ENCODE measurements around the gene ZNF462.
A peak's percentile ranks its signal among the peaks of the same experiment; 100 is the strongest.

The ZNF462 gene

GRCh38 chr9:106916466-106917235 is 53.7 kb downstream of the ZNF462 start:
- CTCF ChIA-PET = no interaction called here
- no peaks in the 10 kb centered on the region for H3K27me3 ChIP-seq (replicated peaks in 2 of 5; ENCODE audit: control insufficient read depth in 4 of 5, insufficient read depth in 5 of 5, low read length in 4 of 5)
- 75% methylated on average over 3 of the region's 8 CpGs for WGBS (ENCODE audit: insufficient coverage)
- no peak overlapping the region for H3K4me3 ChIP-seq (ENCODE audit: control insufficient read depth in 1 of 7, extremely low read depth in 1 of 7, insufficient read depth in 4 of 7, low read depth in 2 of 7, low read length in 6 of 7)
- H3K4me1 ChIP-seq (ENCODE audit: control extremely low read depth in 1 of 4, control insufficient read depth in 4 of 4, insufficient read depth in 4 of 4, low read length in 3 of 4) = peaks cover 0 to 11% (median 4%) of the 10 kb centered on the region in 4 experiments
- H3K36me3 ChIP-seq (ENCODE audit: control insufficient read depth in 4 of 4, insufficient read depth in 4 of 4, low read length in 3 of 4) = peaks cover 0 to 4% (median 0%) of the 10 kb centered on the region in 4 experiments
- POLR2A ChIA-PET = no interaction called here
- H3K27ac ChIP-seq (ENCODE audit: insufficient read depth in 1 of 2, low read depth in 1 of 2, low read length in 2 of 2, poor library complexity in 1 of 2, severe bottlenecking in 2 of 2) = no peak overlapping the region
- peaks cover 0 to 3% (median 0%) of the 10 kb centered on the region in 5 experiments for H3K9me3 ChIP-seq (ENCODE audit: control extremely low read depth in 1 of 5, control insufficient read depth in 4 of 5, insufficient read depth in 2 of 5, low read depth in 1 of 5, low read length in 4 of 5)
- peak in 2 of 3 donors; percentile 44 to 61 for DNase-seq

- Histone ChIP-seq H3K27me3 (replicated peaks in 2 of 5; ENCODE audit: control insufficient read depth in 4 of 5, insufficient read depth in 5 of 5, low read length in 4 of 5) (no peaks in the 10 kb centered on the region), H3K4me1 (ENCODE audit: control extremely low read depth in 1 of 4, control insufficient read depth in 4 of 4, insufficient read depth in 4 of 4, low read length in 3 of 4) (peaks cover 0 to 11% (median 4%) of the 10 kb centered on the region in 4 experiments)
- WGBS (ENCODE audit: insufficient coverage) = 100% methylated on average over 1 of the region's 5 CpGs
These were observed 56.0 kb downstream of the ZNF462 start for GRCh38 chr9:106918825-106919509.

DNA sequence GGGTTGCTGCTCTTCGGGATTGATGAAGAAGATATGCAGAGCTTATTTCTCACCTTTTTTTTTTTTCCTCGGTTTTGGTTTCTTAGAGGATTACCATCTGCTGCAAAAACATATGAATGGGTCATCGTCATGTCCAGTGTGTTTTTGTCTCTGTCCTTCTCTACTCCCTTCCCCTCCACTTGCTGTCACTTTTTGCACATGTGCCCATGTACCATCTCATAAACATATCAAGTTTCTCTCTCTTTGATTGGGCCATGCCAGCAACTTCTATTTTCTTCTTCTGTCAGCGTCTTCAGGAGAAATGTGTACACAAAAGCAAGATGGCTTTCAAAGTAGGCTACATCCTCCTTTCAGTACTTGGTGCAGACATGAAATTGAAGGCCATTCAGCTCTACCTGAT is 57.1 kb downstream of the ZNF462 start:
- peaks cover 2 to 20% (median 9%) of the 10 kb centered on the region in 4 experiments for H3K36me3 ChIP-seq (ENCODE audit: control insufficient read depth in 4 of 4, insufficient read depth in 4 of 4, low read length in 3 of 4)
- ChIA-PET POLR2A (interaction anchor here (0.6 kb wide), 1 partner anchor 190 kb away, joined by 3 read pairs; no protein-coding TSS in a partner anchor), CTCF (interaction anchor here (0.7 kb wide), 1 partner anchor 499 kb away, joined by 4 read pairs; no protein-coding TSS in a partner anchor)
- peaks cover 0 to 11% (median 4%) of the 10 kb centered on the region in 4 experiments for H3K4me1 ChIP-seq (ENCODE audit: control extremely low read depth in 1 of 4, control insufficient read depth in 4 of 4, insufficient read depth in 4 of 4, low read length in 3 of 4)
- H3K4me3 ChIP-seq (ENCODE audit: control insufficient read depth in 1 of 7, extremely low read depth in 1 of 7, insufficient read depth in 4 of 7, low read depth in 2 of 7, low read length in 6 of 7) = no peak overlapping the region
- peaks cover 0 to 4% (median 2%) of the 10 kb centered on the region in 5 experiments for H3K9me3 ChIP-seq (ENCODE audit: control extremely low read depth in 1 of 5, control insufficient read depth in 4 of 5, insufficient read depth in 2 of 5, low read depth in 1 of 5, low read length in 4 of 5)
- H3K27ac ChIP-seq (ENCODE audit: insufficient read depth in 1 of 2, low read depth in 1 of 2, low read length in 2 of 2, poor library complexity in 1 of 2, severe bottlenecking in 2 of 2) = no peak overlapping the region
- WGBS (ENCODE audit: insufficient coverage) = 100% methylated on average over 3 of the region's 4 CpGs
- no peaks in the 10 kb centered on the region for H3K27me3 ChIP-seq (replicated peaks in 2 of 5; ENCODE audit: control insufficient read depth in 4 of 5, insufficient read depth in 5 of 5, low read length in 4 of 5)
- DNase-seq = no peak

More at GRCh38 chr9:106918825-106919509, 56.0 kb downstream of the ZNF462 start:
- POLR2A ChIA-PET = no interaction called here
- Histone ChIP-seq H3K36me3 (ENCODE audit: control insufficient read depth in 4 of 4, insufficient read depth in 4 of 4, low read length in 3 of 4) (peaks cover 0 to 8% (median under 1%) of the 10 kb centered on the region in 4 experiments), H3K9me3 (ENCODE audit: control extremely low read depth in 1 of 5, control insufficient read depth in 4 of 5, insufficient read depth in 2 of 5, low read depth in 1 of 5, low read length in 4 of 5) (peaks cover 0 to 2% (median 0%) of the 10 kb centered on the region in 5 experiments), H3K27ac (ENCODE audit: insufficient read depth in 1 of 2, low read depth in 1 of 2, low read length in 2 of 2, poor library complexity in 1 of 2, severe bottlenecking in 2 of 2) (no peak overlapping the region), H3K4me3 (ENCODE audit: control insufficient read depth in 1 of 7, extremely low read depth in 1 of 7, insufficient read depth in 4 of 7, low read depth in 2 of 7, low read length in 6 of 7) (no peak overlapping the region)
- no peak for DNase-seq
- CTCF ChIA-PET = no interaction called here

DNA sequence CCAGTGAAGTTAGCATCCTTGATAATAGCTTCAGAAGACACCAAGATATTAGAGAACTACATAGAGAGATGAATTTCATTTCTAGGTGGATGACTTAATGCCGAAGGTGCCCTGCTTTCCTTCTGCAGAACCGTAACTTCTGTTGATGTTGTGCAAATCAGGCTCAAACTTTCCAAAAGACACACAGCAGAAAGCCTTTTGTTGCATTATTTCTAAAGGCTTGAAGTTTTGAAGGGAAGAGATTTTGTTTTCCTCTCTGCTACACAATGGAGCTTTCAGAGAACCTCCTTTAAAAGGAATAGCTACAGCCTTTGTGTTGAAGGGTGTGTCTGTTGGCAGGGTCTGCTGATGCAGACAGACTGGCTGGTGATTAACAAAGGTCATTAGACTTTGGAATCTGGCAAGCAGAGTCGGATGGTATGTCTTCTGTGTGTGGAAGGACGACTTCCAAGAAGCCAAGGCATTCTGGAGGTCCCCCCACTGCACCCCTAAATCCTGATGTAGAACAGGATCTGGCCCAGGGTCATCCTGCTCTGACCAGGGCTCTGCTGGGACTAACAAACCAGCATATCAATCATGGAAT is 57.8 kb downstream of the ZNF462 start:
- peaks cover 4 to 27% (median 10%) of the 10 kb centered on the region in 4 experiments for H3K36me3 ChIP-seq (ENCODE audit: control insufficient read depth in 4 of 4, insufficient read depth in 4 of 4, low read length in 3 of 4)
- H3K4me3 ChIP-seq (ENCODE audit: control insufficient read depth in 1 of 7, extremely low read depth in 1 of 7, insufficient read depth in 4 of 7, low read depth in 2 of 7, low read length in 6 of 7) = no peak overlapping the region
- CTCF ChIA-PET = no interaction called here
- H3K4me1 ChIP-seq (ENCODE audit: control extremely low read depth in 1 of 4, control insufficient read depth in 4 of 4, insufficient read depth in 4 of 4, low read length in 3 of 4) = peaks cover 0 to 9% (median 4%) of the 10 kb centered on the region in 4 experiments
- H3K9me3 ChIP-seq (ENCODE audit: control extremely low read depth in 1 of 5, control insufficient read depth in 4 of 5, insufficient read depth in 2 of 5, low read depth in 1 of 5, low read length in 4 of 5) = peaks cover under 1 to 5% (median 2%) of the 10 kb centered on the region in 5 experiments
- no peaks in the 10 kb centered on the region for H3K27me3 ChIP-seq (replicated peaks in 2 of 5; ENCODE audit: control insufficient read depth in 4 of 5, insufficient read depth in 5 of 5, low read length in 4 of 5)
- WGBS (ENCODE audit: insufficient coverage) = 86% methylated on average over 2 of the region's 4 CpGs
- no peak overlapping the region for H3K27ac ChIP-seq (ENCODE audit: insufficient read depth in 1 of 2, low read depth in 1 of 2, low read length in 2 of 2, poor library complexity in 1 of 2, severe bottlenecking in 2 of 2)
- DNase-seq = no peak
- POLR2A ChIA-PET = no interaction called here

DNA sequence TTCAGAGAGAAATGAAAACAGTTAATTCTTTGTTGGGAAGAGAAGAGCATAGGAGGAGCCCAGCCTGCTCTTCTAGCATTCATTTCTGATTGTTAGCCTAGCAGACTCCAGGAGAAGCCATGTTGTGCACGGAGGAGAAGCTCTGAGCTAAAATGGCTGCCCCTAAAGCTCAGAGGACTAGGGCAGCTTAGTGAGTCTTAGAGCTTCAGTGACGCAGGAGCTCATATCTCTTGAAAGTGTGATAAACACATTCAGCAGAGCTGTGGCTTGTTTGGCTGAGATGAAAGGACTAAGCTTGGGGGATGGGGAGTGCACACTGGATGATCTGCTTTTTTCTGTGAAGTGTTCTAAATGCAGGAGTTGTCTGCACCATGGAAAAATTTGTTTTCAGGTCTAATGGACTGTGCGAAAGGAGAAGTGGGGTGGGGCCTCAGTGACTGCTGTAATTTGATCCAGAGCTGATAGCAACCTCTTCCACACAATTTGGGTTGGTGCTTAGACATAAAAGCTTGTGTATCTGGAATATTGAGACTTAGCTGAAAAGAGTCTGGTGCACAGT is 58.5 kb downstream of the ZNF462 start:
- Histone ChIP-seq H3K27me3 (replicated peaks in 2 of 5; ENCODE audit: control insufficient read depth in 4 of 5, insufficient read depth in 5 of 5, low read length in 4 of 5) (no peaks in the 10 kb centered on the region), H3K27ac (ENCODE audit: insufficient read depth in 1 of 2, low read depth in 1 of 2, low read length in 2 of 2, poor library complexity in 1 of 2, severe bottlenecking in 2 of 2) (no peak overlapping the region), H3K4me1 (ENCODE audit: control extremely low read depth in 1 of 4, control insufficient read depth in 4 of 4, insufficient read depth in 4 of 4, low read length in 3 of 4) (peaks cover 0 to 4% (median 2%) of the 10 kb centered on the region in 4 experiments), H3K36me3 (ENCODE audit: control insufficient read depth in 4 of 4, insufficient read depth in 4 of 4, low read length in 3 of 4) (peaks cover 6 to 33% (median 10%) of the 10 kb centered on the region in 4 experiments), H3K9me3 (ENCODE audit: control extremely low read depth in 1 of 5, control insufficient read depth in 4 of 5, insufficient read depth in 2 of 5, low read depth in 1 of 5, low read length in 4 of 5) (peaks cover 1 to 6% (median 2%) of the 10 kb centered on the region in 5 experiments), H3K4me3 (ENCODE audit: control insufficient read depth in 1 of 7, extremely low read depth in 1 of 7, insufficient read depth in 4 of 7, low read depth in 2 of 7, low read length in 6 of 7) (no peak overlapping the region)
- 90% methylated on average over 2 of the region's 3 CpGs for WGBS (ENCODE audit: insufficient coverage)
- DNase-seq = peak; percentile 68 to 83 (median 69)
- POLR2A ChIA-PET = no interaction called here
- CTCF ChIA-PET = interaction anchor here (0.9 kb wide), 1 partner anchor 148 kb away, joined by 3 read pairs; no protein-coding TSS in a partner anchor

- Histone ChIP-seq H3K36me3 (ENCODE audit: control insufficient read depth in 4 of 4, insufficient read depth in 4 of 4, low read length in 3 of 4) (peaks cover 8 to 38% (median 10%) of the 10 kb centered on the region in 4 experiments), H3K4me3 (ENCODE audit: control insufficient read depth in 1 of 7, extremely low read depth in 1 of 7, insufficient read depth in 4 of 7, low read depth in 2 of 7, low read length in 6 of 7) (no peak overlapping the region), H3K4me1 (ENCODE audit: control extremely low read depth in 1 of 4, control insufficient read depth in 4 of 4, insufficient read depth in 4 of 4, low read length in 3 of 4) (no peaks in the 10 kb centered on the region), H3K9me3 (ENCODE audit: control extremely low read depth in 1 of 5, control insufficient read depth in 4 of 5, insufficient read depth in 2 of 5, low read depth in 1 of 5, low read length in 4 of 5) (peaks cover 1 to 6% (median 3%) of the 10 kb centered on the region in 5 experiments), H3K27me3 (replicated peaks in 2 of 5; ENCODE audit: control insufficient read depth in 4 of 5, insufficient read depth in 5 of 5, low read length in 4 of 5) (no peaks in the 10 kb centered on the region), H3K27ac (ENCODE audit: insufficient read depth in 1 of 2, low read depth in 1 of 2, low read length in 2 of 2, poor library complexity in 1 of 2, severe bottlenecking in 2 of 2) (no peak overlapping the region)
- POLR2A ChIA-PET = no interaction called here
- no CpG with 5 or more reads among the region's 1 CpG for WGBS (ENCODE audit: insufficient coverage)
- no peak for DNase-seq
- CTCF ChIA-PET = interaction anchor here (0.9 kb wide), 1 partner anchor 147 kb away, joined by 3 read pairs; no protein-coding TSS in a partner anchor
These were observed 59.1 kb downstream of the ZNF462 start for GRCh38 chr9:106922026-106922425.

Data from common myeloid progenitor, CD34-positive (primary cell).